ENCODE results near the gene TRIM43B.
"Not testable (repeated sequence)": the region's sequence is repeated elsewhere in the genome, so short reads cannot be mapped to it uniquely, and the experiment has no call there.

- TF ChIP-seq CSDC2 (CRISPR knock-in tag; IDR thresholded peaks at IDR 0.05); PATZ1 (CRISPR knock-in tag; IDR thresholded peaks at IDR 0.05; ENCODE audit: borderline replicate concordance); CREB5 (CRISPR knock-in tag; IDR thresholded peaks at IDR 0.05; ENCODE audit: low read depth); ARNTL (CRISPR knock-in tag; IDR thresholded peaks at IDR 0.05; ENCODE audit: borderline replicate concordance, low read depth): not testable (repeated sequence)
Observed at GRCh38 chr2:95434507-95435076, 50.0 kb downstream of the TRIM43B start.
